DND-41 (cell line): ENCODE results near the gene TSHZ3.

Experiments used
- ATAC-seq: fragments of 200-7000 bp; cut with Tn5 transposase; 3 replicates; pipeline ENCODE4 v1.9.1; 2021; ENCODE audit warnings: low read depth; ENCODE audit not compliant: insufficient read depth
- DNase-seq: peaks from one replicate; pipeline ENCODE4 v3.0.0-alpha.2; 2020
- H2AFZ ChIP-seq: 2 replicates; pipeline ENCODE4 v1.6.0; 2012; ENCODE audit warnings: low read depth, low read length
- H3K27ac ChIP-seq: 2 replicates; pipeline ENCODE4 v1.5.1; 2012; ENCODE audit warnings: low read length, inconsistent platforms
- H3K27me3 ChIP-seq: fragments of 200-600 bp; sonication (generic); 2 replicates; pipeline ENCODE4 v1.6.0; 2012; ENCODE audit warnings: low read length, mild to moderate bottlenecking, inconsistent platforms; ENCODE audit not compliant: insufficient read depth, poor library complexity
- H3K36me3 ChIP-seq: 2 replicates; pipeline ENCODE4 v1.5.1; 2012; ENCODE audit warnings: low read length, inconsistent platforms; ENCODE audit not compliant: insufficient read depth
- H3K4me1 ChIP-seq: 2 replicates; pipeline ENCODE4 v1.5.1; 2012; ENCODE audit warnings: mild to moderate bottlenecking, low read length; ENCODE audit not compliant: insufficient read depth
- H3K4me2 ChIP-seq: 2 replicates; pipeline ENCODE4 v1.6.0; 2012; ENCODE audit warnings: mild to moderate bottlenecking, moderate library complexity, low read length, inconsistent platforms; ENCODE audit not compliant: insufficient read depth
- H3K4me3 ChIP-seq, 2 experiments: fragments of 200-600 bp in 1 of 2; shearing (Covaris generic) in 1 of 2; 2 replicates each; pipeline ENCODE4 v1.5.1; 2012 to 2016; ENCODE audit warnings: inconsistent platforms in 2 of 2, low read length in 2 of 2, mild to moderate bottlenecking in 2 of 2, low read depth in 1 of 2, moderate library complexity in 1 of 2
- H3K79me2 ChIP-seq: 2 replicates; pipeline ENCODE4 v1.6.0; 2012; ENCODE audit warnings: low read length, inconsistent platforms; ENCODE audit not compliant: insufficient read depth
- H3K9ac ChIP-seq: 2 replicates; pipeline ENCODE4 v1.6.0; 2012; ENCODE audit warnings: low read depth, mild to moderate bottlenecking, inconsistent platforms, low read length, moderate library complexity
- H3K9me3 ChIP-seq: 2 replicates; pipeline ENCODE4 v1.5.1; 2012; ENCODE audit warnings: low read length, moderate library complexity, mild to moderate bottlenecking, inconsistent platforms; ENCODE audit not compliant: insufficient read depth, severe bottlenecking
- H4K20me1 ChIP-seq: 2 replicates; pipeline ENCODE4 v1.6.0; 2012; ENCODE audit warnings: low read length; ENCODE audit not compliant: insufficient read depth
- EZH2 ChIP-seq: IDR thresholded peaks from 3 replicates; pipeline ENCODE4 v1.6.1; 2012; ENCODE audit warnings: borderline replicate concordance, low read depth, mild to moderate bottlenecking, moderate library complexity, low read length, inconsistent platforms; ENCODE audit not compliant: severe bottlenecking
- TF ChIP-seq, protein P1 (sequence below): IDR thresholded peaks from 2 replicates; pipeline ENCODE4 v1.5.1; 2012; ENCODE audit warnings: borderline replicate concordance, low read length, moderate library complexity, mild to moderate bottlenecking; ENCODE audit not compliant: poor library complexity, severe bottlenecking; ENCODE audit errors: extremely low read depth

TSHZ3 gene

GRCh38 chr19:31314849-31315629, 34.2 kb downstream of the TSHZ3 start:
- no peak overlapping the region for H3K27ac ChIP-seq
- H3K9me3 ChIP-seq, result no peaks in the 10 kb centered on the region
- no peak overlapping the region for H3K9ac ChIP-seq
- no peaks in the 10 kb centered on the region for H3K27me3 ChIP-seq
- H3K36me3 ChIP-seq, result no peaks in the 10 kb centered on the region
- DNase-seq, result no peak
- no peak overlapping the region for H3K4me2 ChIP-seq
- TF ChIP-seq, protein P1, sequence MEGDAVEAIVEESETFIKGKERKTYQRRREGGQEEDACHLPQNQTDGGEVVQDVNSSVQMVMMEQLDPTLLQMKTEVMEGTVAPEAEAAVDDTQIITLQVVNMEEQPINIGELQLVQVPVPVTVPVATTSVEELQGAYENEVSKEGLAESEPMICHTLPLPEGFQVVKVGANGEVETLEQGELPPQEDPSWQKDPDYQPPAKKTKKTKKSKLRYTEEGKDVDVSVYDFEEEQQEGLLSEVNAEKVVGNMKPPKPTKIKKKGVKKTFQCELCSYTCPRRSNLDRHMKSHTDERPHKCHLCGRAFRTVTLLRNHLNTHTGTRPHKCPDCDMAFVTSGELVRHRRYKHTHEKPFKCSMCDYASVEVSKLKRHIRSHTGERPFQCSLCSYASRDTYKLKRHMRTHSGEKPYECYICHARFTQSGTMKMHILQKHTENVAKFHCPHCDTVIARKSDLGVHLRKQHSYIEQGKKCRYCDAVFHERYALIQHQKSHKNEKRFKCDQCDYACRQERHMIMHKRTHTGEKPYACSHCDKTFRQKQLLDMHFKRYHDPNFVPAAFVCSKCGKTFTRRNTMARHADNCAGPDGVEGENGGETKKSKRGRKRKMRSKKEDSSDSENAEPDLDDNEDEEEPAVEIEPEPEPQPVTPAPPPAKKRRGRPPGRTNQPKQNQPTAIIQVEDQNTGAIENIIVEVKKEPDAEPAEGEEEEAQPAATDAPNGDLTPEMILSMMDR, result no peak
- no peak for TF ChIP-seq EZH2
- H3K79me2 ChIP-seq, result peaks cover 7% of the 10 kb centered on the region; the same call in 1 of the 2 replicates
- no peak overlapping the region for H2AFZ ChIP-seq
- peaks cover 37% of the 10 kb centered on the region for H4K20me1 ChIP-seq
- no peak overlapping the region for H3K4me3 ChIP-seq
- H3K4me1 ChIP-seq, result no peaks in the 10 kb centered on the region
- ATAC-seq, result no peak

DNA sequence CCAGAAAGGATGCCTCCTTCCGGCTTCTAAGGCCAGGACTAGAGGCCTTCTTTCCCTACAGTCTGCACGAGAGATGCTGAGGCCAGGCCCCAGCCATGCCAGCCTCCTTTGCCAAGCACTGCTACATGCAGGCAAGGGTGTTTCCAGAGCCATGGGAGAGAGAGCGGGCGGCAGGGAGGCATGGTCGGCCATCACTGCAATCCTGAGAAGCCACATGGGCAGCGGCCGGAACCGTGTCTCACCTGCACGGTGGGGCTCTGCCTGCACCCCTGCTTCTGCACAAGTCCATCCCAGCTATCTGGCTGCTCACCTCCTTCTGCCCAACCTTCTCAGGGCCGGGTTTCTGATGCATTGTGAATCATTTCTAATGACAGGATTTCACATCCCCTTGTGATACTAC, 35.1 kb downstream of the TSHZ3 start:
- Histone ChIP-seq H3K4me2 (no peak overlapping the region), H3K9me3 (no peaks in the 10 kb centered on the region), H3K27me3 (no peaks in the 10 kb centered on the region), H3K79me2 (peaks cover 7% of the 10 kb centered on the region; the same call in 1 of the 2 replicates), H3K4me1 (no peaks in the 10 kb centered on the region), H3K4me3 (no peak overlapping the region), H2AFZ (no peak overlapping the region), H3K36me3 (no peaks in the 10 kb centered on the region), H4K20me1 (peaks cover 37% of the 10 kb centered on the region), H3K27ac (no peak overlapping the region), H3K9ac (no peak overlapping the region)
- ATAC-seq (no peak), DNase-seq (no peak)
- TF ChIP-seq EZH2, result no peak

DNA sequence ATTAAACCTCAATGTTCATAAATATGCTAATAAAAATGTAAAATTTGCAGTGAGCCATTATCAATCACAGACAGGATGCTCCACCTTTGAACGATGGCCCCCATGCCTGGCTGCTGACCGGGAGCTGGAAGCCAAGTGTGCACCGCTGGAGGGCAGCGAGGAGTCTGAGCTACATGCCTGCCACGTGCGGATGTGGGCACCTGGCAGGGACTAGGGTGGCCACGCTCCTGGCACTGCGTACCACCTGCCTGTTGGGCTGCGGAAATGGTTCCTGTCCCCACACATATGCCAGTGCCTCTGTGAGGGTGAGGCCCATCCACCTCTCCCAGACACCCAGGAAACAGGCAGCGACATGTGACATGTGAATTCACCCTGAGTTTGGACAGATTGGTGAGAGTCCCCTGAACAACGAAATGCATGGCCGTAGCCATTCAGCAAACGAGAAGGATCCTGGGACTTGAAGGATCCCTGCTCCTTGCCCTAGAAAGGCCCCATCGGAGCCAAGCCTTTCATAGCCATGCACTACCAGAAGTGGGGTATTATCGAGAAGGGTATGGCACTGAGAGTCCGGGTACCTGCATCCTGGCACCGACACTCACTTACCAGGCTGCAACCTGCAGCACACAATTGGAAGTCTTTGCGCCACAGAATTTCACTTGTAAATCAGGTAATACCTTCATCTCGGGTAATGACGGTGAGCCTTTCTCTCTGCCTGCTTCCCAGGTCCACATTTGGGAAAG, 35.8 kb downstream of the TSHZ3 start:
- H4K20me1 ChIP-seq, result peaks cover 38% of the 10 kb centered on the region
- no peak overlapping the region for H3K4me2 ChIP-seq
- no peaks in the 10 kb centered on the region for H3K9me3 ChIP-seq
- H2AFZ ChIP-seq, result no peak overlapping the region
- H3K79me2 ChIP-seq, result peaks cover 10% of the 10 kb centered on the region
- H3K9ac ChIP-seq, result no peak overlapping the region
- no peaks in the 10 kb centered on the region for H3K4me1 ChIP-seq
- DNase-seq (no peak), ATAC-seq (no peak)
- H3K27me3 ChIP-seq, result no peaks in the 10 kb centered on the region
- no peak overlapping the region for H3K27ac ChIP-seq
- no peak overlapping the region for H3K4me3 ChIP-seq
- no peak for TF ChIP-seq EZH2
- TF ChIP-seq, protein P1, result no peak
- H3K36me3 ChIP-seq, result no peaks in the 10 kb centered on the region

- no peak overlapping the region for H3K4me2 ChIP-seq
- H3K9me3 ChIP-seq, result no peaks in the 10 kb centered on the region
- DNase-seq (no peak), ATAC-seq (no peak)
- H3K27me3 ChIP-seq, result no peaks in the 10 kb centered on the region
- H3K4me1 ChIP-seq, result no peaks in the 10 kb centered on the region
- peaks cover 10% of the 10 kb centered on the region for H3K79me2 ChIP-seq
- H3K36me3 ChIP-seq, result no peaks in the 10 kb centered on the region
- peaks cover 41% of the 10 kb centered on the region for H4K20me1 ChIP-seq
- TF ChIP-seq, protein P1, result no peak
- TF ChIP-seq EZH2, result no peak
- no peak overlapping the region for H2AFZ ChIP-seq
- no peak overlapping the region for H3K9ac ChIP-seq
- H3K4me3 ChIP-seq, result no peak overlapping the region
- no peak overlapping the region for H3K27ac ChIP-seq
These were observed 36.5 kb downstream of the TSHZ3 start for GRCh38 chr19:31312677-31313244.
